BJ (cell line): ENCODE measurements around the gene BAG5. TPM values are rescaled to one million over a fixed set of nuclear protein-coding genes. Genes with fewer than 3 reads are reported as not detected.
"Not testable (repeated sequence)": the region's sequence is repeated elsewhere in the genome, so short reads cannot be mapped to it uniquely, and the experiment has no call there.

ENCODE experiments used
- CTCF ChIA-PET: fragments of 350-600 bp; formaldehyde crosslinking; extraction: SDS; loops from one replicate; lab custom pipeline; 2021; ENCODE audit warnings: antibody characterized with exemption, inconsistent platforms; lab: Yijun Ruan, JAX
- POLR2A ChIA-PET: fragments of 300-600 bp; sonication (Branson Sonifier 250); formaldehyde crosslinking; extraction: SDS; loops from one replicate; lab custom pipeline; 2021; ENCODE audit warnings: antibody characterized with exemption; lab: Charles Lee
- DNase-seq: peaks from one replicate; pipeline ENCODE4 v3.0.0-alpha.2; 2011; ENCODE audit warnings: low read depth
- H3K27me3 ChIP-seq: 2 replicates; pipeline ENCODE4 v1.6.0; 2011; ENCODE audit warnings: low read length; ENCODE audit not compliant: control insufficient read depth, insufficient read depth
- H3K36me3 ChIP-seq: 2 replicates; pipeline ENCODE4 v1.5.1; 2011; ENCODE audit warnings: low read length; ENCODE audit not compliant: control insufficient read depth, insufficient read depth
- H3K4me3 ChIP-seq: 2 replicates; pipeline ENCODE4 v1.5.1; 2011; ENCODE audit warnings: low read depth, mild to moderate bottlenecking, control low read depth, low read length
- polyA minus RNA-seq: library from RNA; depleted of rRNA, polyadenylated mRNA; stranded (reverse); fragments of >200 nt; gene quantifications from 2 replicates; pipeline ENCODE4 v1.2.3, GENCODE V29; 2011; rRNA and poly(A)+ RNA removed
- polyA plus RNA-seq: library from polyadenylated mRNA; depleted of rRNA; stranded (reverse); fragments of >200 nt; gene quantifications from 2 replicates; pipeline ENCODE4 v1.2.3, GENCODE V29; 2011; rRNA removed
- TF ChIP-seq, protein P1 (sequence below): IDR thresholded peaks from 2 replicates; pipeline ENCODE4 v1.5.1; 2011; ENCODE audit warnings: low read depth, mild to moderate bottlenecking, control low read depth, inconsistent platforms, low read length, moderate library complexity; ENCODE audit not compliant: insufficient read depth

BAG5 gene, protein sequence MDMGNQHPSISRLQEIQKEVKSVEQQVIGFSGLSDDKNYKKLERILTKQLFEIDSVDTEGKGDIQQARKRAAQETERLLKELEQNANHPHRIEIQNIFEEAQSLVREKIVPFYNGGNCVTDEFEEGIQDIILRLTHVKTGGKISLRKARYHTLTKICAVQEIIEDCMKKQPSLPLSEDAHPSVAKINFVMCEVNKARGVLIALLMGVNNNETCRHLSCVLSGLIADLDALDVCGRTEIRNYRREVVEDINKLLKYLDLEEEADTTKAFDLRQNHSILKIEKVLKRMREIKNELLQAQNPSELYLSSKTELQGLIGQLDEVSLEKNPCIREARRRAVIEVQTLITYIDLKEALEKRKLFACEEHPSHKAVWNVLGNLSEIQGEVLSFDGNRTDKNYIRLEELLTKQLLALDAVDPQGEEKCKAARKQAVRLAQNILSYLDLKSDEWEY
- polyA plus RNA-seq (4.9 and 7.9 TPM in 2 replicates), polyA minus RNA-seq (7.1 and 8.9 TPM in 2 replicates)

DNA sequence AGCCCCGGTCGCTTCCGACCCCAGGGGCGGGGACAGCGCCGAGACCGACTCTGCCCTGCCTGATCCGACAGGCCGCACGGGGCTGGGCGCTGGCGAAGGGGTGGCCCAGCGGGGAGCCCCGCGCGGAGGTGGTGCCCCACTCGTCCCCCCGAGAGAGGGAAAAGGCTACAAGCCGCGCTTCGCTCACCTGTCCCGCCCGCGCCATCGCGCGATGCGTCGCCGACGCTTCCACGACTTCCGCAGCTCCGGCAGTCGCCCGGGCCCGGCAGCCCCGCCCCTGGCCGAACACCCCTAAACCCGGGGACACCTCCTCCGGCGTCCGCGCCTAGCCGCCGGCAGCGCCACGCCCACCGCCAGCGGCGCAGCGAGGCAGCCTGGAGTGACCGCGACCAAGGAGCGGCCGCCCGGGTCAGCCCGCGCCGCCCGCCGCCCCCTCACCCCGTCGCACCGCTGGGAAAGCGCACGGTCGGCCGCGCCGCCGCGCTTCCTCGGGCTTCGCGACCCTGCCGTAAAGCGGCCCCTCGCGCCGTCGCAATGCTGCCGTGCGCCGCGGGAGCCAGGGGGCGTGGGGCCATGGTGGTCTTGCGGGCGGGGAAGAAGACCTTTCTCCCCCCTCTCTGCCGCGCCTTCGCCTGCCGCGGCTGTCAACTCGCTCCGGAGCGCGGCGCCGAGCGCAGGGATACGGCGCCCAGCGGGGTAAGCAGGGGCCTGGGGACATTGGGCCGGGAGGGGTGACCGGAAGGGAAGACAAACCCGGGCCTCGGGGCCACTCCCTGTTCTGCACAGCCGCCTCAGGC lies at the start of gene BAG5, which contains the start of gene COA8:
Gene BAG5 (minus strand): TSS at position 229 of the 797 bp plus-strand sequence. CDS start 1,493 bp downstream, outside the sequence.
Gene COA8 (plus strand): TSS at position 532 of the 797 bp plus-strand sequence. CDS start 42 bp downstream, at position 574.
- no peak for DNase-seq

DNA sequence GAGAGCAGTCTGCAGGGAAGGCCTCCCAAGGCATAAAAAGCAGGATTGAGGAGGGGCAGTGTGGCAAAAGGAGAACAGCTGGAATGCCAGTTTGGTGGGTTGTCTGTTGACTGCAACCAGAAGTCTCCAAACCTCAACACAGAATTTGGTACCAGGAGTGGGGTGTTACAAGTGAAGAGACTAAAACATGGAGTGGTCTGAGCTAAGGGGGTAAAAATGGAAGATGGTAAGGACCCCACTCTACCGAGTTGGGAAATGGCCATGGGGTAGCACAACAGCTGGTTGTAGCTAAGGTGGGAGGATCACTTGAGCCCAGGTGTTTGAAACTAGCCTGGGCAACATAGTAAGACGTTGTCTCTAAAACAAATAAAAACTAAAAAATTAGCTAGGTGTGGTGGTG lies 48.8 kb upstream of the BAG5 start:
- Histone ChIP-seq H3K4me3 (no peak overlapping the region), H3K27me3 (no peaks in the 10 kb centered on the region; the same call in 1 of the 2 replicates), H3K36me3 (no peaks in the 10 kb centered on the region)
- TF ChIP-seq, protein P1, sequence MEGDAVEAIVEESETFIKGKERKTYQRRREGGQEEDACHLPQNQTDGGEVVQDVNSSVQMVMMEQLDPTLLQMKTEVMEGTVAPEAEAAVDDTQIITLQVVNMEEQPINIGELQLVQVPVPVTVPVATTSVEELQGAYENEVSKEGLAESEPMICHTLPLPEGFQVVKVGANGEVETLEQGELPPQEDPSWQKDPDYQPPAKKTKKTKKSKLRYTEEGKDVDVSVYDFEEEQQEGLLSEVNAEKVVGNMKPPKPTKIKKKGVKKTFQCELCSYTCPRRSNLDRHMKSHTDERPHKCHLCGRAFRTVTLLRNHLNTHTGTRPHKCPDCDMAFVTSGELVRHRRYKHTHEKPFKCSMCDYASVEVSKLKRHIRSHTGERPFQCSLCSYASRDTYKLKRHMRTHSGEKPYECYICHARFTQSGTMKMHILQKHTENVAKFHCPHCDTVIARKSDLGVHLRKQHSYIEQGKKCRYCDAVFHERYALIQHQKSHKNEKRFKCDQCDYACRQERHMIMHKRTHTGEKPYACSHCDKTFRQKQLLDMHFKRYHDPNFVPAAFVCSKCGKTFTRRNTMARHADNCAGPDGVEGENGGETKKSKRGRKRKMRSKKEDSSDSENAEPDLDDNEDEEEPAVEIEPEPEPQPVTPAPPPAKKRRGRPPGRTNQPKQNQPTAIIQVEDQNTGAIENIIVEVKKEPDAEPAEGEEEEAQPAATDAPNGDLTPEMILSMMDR, result no peak
- POLR2A ChIA-PET, result no interaction called here
- DNase-seq, result no peak
- CTCF ChIA-PET, result no interaction called here

More for the DNA sequence above, at the start of gene BAG5, which contains the start of gene COA8:
- Histone ChIP-seq H3K27me3 (no peaks in the 10 kb centered on the region), H3K36me3 (peaks cover 7% of the 10 kb centered on the region), H3K4me3 (peak within 1 kb of the TSS; percentile 94)
- TF ChIP-seq, protein P1, result no peak
- ChIA-PET POLR2A (no interaction called here), CTCF (interaction anchor here (0.6 to 1.3 kb wide), 6 partner anchors 16 to 354 kb away, joined by 3 to 6 read pairs (median 4); no protein-coding TSS in a partner anchor)

DNA sequence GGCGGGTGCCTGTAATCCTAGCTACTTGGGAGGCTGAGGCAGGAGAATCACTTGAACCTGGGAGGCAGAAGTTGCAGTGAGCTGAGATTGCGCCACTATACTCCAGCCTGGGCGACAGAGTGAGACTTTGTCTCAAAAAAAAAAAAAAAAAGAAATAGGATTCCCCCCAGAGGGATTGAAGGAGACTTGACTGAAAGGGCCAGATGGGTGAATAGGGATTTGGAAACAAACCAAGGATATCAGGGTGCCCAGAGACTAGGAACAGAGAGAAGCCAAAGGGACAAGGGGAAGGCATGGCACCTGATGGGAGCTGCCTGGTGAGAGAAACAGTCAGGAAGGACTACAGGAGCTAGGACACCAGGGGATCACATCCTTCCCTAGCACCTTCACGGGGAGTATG lies 46.6 kb upstream of the BAG5 start:
- H3K36me3 ChIP-seq, H3K27me3 ChIP-seq, H3K4me3 ChIP-seq, DNase-seq, POLR2A ChIA-PET, CTCF ChIA-PET: not testable (repeated sequence)

DNA sequence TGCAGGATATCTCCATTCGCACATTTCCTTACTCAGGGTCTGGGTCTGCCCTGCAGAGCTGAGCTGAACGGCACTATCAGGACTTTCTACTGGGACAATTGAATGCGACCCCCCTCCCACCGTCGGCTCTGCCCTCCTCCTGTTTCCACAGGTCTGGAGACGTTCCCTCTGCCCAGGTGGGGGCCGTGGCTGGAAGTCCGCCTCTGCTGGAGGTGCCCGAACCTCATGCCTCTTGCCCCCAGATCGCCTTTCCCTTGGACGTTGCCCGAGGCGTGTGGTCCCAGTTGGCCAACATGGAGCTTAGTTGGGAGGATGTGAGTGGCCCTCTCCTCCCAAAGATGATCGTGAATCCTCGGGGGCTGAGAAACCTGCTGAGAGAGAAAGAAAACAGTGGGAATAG lies 45.4 kb upstream of the BAG5 start:
- TF ChIP-seq, protein P1, result no peak
- Histone ChIP-seq H3K36me3 (no peaks in the 10 kb centered on the region), H3K27me3 (no peaks in the 10 kb centered on the region; the same call in 1 of the 2 replicates), H3K4me3 (no peak overlapping the region)
- CTCF ChIA-PET, result interaction anchor here (0.6 to 0.9 kb wide), 2 partner anchors 11 to 457 kb away, joined by 3 to 4 read pairs; no protein-coding TSS in a partner anchor
- POLR2A ChIA-PET, result no interaction called here
- DNase-seq, result no peak

DNA sequence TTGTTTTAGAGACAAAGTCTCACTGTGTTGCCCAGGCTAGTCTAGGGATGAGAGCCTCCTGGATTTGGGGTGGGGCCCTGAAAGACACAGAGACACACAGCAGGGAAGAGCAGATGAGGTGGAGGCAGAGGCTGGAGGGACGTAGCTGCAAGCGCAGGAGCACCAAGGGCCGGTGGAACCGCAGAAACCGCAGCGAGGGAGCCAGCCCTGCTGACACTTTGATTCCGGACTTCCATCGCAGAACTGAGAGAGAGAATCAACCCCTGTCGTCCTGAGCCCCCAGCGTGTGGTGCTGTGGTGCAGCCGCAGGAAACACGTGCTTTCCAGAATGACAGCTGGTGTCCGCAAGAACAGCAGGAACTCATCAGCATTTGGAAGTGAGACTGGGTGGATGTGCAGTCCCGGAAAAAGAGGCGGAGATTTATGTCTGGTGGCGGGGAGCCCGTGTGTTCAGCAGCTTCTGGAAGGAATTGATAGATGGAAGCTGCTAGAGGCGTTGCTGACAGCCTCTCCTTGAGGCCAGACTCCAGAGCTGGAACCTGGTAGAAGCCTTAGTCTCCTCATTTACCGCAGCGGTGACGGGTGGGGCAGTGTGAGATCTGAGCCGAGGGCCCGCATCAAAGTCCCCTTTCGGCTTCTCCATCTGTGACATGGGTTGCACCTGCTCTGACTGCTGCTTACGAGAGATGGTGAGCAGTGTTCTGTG lies 44.7 kb upstream of the BAG5 start:
- TF ChIP-seq, protein P1, result peak; percentile 52
- H3K27me3 ChIP-seq, result no peaks in the 10 kb centered on the region; the same call in 1 of the 2 replicates
- H3K36me3 ChIP-seq, result no peaks in the 10 kb centered on the region
- no peak overlapping the region for H3K4me3 ChIP-seq
- CTCF ChIA-PET, result interaction anchor here (0.7 to 1.4 kb wide), 3 partner anchors 12 to 294 kb away, joined by 3 to 4 read pairs (median 3); no protein-coding TSS in a partner anchor
- peak; percentile 80 for DNase-seq
- POLR2A ChIA-PET, result no interaction called here
